Stimulated activated CD8-positive, alpha-beta memory T cell treated with anti-CD3 and anti-CD28 coated beads, Interleukin-4, amount 100 ng/mL, for 24 hours (primary cell): Measurements from ENCODE around the gene AP2S1.
A peak's percentile ranks its signal among the peaks of the same experiment; 100 is the strongest.
"Not testable (repeated sequence)": the region's sequence is repeated elsewhere in the genome, so short reads cannot be mapped to it uniquely, and the experiment has no call there.

Experiments used
- DNase-seq: peaks from one replicate; pipeline ENCODE4 v3.0.0-alpha.2; 2020; ENCODE audit warnings: low read depth

The AP2S1 gene

DNA sequence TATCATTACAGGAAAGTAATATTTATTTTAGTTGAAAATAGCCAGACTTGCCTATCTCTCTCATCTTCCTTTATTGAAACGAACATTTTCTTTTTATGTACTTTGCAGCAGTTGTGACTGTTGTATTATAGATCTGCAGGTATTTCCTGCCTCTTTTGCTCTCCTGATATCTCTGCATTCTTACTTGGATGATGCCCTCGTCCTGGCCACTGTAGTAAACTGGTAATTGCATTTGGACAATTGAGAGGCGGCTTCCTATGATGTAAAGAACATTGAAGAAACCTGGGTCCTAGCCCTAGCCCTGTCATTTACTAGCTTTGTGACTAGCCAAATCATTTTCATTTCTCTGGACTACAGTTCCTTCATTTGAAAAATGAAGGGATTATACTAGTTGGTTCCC lies 16.5 kb upstream of the AP2S1 start:
- no peak for DNase-seq

DNA sequence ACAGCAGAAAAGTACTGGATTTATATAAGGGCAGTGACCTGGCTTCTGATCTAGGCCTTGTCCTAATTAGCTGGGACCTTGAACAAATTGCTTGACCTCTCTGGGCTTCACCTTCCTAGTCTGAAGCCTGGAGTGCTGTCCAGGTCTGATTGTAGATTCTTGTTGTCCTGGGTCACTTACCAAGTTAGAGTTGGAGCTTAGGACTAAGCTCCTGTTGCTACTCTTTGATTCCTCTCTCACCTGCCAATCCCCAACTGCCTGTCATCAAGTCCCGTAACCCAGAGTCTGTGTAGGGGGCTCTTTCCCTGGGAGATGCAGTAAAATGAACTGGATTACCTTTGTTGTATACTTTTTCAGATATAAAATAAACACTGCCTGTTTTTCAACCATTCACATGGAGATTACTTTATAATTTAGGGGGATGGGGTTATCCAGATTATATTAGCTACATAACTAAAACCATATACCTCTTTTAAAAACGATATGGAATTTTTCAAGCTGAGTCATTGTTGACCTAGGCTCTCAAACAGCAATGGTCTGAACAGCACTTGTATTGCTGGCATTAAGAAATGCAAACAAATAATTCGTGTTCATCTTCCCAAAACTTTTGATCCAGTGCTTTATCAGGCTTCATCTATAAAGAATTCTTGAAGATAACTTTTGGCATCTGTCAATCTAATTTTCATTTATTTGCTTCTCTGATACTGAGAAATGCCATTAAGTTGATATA lies 15.9 kb upstream of the AP2S1 start:
- DNase-seq: no peak

DNA sequence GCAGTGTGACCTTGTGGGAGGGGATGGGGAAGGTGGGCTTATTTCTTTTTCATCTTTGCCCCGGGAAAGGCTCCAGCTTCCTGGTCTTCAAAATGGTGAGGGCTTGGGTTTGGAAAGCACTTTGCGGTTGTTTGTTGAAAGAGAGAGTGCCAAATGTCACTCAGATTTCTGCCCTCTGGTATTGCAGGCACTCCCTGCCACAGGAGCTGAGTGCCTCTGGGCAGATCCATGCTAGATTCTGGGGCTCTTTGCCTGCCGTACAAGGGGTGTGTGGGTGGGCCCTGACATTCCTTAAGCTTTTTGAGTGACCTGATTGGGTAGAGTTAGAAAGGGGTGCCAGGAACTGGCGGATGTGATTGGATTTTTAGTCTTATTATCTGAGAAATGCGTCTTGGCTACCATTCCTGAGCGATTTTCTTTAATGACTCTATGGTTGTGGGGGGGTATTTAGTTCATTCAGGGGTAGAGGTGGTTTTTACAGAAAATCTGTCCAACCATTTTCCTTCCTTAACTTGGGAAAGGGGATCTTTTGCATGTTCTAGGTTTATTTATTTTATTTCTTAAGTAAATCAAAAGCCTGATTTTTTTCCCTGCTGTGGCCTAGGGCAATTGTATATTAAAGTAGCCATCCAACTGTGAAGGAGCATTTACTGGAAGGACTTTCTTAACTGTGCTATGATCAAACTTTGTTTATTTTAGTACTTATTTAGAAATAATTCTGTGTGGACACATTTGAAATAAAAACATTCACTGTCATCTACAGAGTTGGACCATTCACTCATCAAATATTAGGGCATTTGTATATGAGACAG lies 13.4 kb upstream of the AP2S1 start:
- DNase-seq: no peak

DNA sequence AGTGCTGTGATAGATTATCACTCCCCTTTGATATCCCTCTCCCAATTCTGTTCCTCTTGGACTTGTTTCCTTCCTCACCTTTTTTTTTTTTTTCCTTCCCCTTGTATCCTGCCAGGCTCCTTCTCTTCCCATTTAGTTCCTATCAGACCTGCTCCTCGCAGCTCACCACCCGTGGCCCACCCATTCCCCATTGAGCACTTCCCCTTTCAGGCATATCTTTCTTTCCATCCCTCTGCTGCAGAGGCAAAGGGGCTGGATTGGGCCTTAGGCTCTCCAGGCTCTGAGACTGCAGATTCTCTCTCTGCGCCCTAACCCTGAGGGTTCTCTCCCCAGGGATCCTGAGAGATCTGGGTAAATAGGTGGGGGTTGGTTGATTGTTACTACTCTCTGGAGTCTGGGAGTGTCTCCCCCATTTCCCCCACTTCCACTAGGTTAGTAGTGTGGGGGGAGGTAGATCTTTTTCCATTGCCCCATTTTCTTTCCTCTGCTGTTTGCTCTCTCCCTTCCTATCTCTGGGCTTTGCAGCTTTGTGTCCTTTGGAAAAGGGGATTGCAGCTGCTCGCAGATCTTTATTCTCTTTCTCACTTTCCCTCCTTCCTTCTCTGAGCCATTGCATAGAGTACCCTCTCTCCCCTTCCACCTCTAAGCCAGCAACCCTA lies 12.5 kb upstream of the AP2S1 start:
- no peak for DNase-seq

DNA sequence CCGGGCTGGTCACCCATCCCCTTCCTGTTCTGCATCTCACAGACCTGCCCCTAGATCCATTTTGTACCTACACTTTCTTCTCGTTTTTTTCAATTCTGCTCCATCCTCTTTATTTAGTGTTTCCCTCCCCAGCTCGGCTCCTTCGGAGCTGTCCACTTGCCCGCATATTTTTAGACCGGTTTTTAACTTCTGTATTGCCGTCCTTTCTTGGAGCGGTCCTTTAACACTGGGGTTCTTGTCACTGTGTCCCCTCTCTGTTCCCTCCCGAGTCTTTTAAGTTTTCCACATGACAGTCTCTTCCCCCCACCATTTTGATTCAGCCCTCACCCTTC lies 11.8 kb upstream of the AP2S1 start:
- no peak for DNase-seq

DNA sequence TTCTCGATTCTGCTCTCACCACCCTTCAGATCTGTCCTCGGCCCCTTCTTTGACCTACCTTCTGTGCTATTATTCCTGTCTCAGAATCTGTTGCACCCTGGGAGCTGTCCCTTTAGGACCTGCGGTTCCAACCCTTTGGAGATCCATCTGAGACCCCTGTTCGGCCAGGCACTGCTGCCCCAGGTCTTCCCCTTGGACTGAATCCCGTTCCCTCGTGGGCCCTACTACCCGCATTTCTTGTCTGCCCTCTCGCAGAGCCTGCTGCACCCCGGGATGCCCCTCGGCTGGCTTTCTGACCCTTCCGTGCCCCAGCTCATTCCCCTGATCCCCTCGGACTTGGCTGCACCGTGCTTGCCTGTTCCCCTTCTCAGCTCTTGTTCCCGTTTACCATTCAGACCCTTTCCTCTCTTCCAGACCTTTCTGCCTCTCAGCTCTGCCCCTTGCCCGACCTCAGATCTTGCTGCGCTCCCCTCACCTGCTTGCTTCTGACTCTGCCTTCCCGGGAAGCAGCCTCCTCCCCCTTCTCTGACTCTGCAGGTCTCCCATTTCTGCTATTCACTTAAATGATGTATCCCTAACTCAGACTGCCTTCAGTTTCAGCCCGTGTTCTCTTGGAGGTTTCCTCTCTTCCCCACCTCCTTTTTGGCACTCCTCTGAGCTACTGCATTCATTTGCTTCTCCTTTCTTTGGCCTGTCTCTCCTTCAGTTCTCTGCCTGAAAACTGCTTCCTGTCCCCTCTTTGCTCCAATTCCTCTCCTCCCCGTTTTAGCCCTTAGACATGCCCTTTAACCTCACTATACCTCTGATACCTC lies 11.3 kb upstream of the AP2S1 start:
- DNase-seq: no peak

DNA sequence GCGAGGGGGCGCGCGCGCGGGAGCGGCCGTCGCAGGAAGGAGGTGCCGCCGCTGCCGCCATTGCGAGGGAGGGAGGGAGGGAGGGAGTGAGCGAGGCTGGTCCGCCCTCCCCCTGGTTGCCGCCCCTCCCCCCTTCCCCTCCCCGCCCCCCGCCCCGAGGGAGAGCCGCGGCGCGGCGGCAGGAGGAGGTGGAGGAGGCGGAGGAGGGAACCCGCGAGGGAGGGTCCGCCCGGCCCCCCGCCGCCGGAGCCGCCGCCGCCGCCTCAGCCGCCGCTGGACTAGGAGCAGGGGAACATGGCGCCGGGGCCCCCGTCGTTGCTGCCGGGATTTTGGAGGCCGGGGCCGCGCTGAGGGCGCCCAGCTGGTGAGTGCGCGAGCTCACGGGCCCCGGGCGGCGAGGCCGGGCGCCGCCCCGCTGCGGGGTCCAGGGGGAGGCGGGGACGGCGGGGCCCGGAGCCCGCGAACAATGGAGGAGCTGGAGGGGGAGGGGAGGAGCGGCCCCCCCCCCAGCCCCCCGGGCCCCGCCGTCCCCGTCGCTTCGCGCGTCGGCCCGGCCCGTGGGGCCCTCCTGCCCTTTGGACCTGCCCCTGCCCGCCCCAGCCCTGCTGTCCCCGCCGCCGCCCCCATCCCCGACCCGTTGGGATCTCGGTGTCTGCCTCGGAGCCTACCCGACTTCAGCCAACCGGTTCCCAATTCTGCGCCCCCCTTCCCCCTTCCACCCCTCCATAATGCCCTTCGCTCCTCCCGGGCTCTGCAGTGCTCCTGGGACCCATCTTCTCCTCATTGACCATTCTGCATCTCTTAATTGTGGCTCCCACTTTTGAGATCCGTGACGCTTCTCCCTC lies 10.4 kb upstream of the AP2S1 start, which contains the start of gene ARHGAP35:
Gene ARHGAP35 (plus strand): TSS at position 152 of the 845 bp plus-strand sequence. CDS start 57,679 bp downstream, outside the sequence.
- no peak for DNase-seq

DNA sequence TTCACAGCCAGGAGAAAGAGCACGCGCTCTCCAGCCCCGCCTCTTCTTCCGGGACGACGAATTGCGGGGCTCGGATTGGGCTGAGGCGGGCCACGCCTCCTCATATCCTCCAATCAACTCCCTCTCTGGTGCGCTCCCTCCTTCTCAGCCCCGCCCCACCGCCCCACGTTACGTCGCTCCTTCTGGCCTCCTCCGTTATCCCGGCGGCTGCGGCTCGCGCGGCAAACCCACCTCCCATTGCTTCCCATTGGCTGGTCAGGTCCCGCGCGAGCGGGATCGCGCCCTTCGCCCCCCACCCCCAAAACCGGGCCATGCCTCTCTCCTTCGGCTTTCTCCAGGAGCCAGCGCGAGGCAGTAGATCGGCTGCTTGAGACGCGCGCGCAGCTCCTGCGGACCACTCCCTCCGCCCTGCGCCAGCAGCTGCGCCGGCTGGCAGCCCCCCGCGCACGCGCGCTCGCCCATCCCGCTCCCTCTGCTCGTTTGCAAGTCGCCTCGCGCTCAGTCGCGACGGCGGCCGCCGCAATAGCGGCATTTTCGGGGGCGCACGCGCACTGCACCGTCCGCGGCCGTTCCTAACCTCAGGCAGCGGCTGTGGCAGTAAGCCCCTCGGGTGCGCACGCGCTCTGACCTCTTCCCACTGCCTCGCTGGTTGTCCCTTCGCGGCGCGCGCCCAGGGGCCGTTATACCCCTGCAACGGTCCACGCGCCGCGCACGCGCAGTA lies 9.6 kb upstream of the AP2S1 start:
- DNase-seq: peak; percentile 94

DNA sequence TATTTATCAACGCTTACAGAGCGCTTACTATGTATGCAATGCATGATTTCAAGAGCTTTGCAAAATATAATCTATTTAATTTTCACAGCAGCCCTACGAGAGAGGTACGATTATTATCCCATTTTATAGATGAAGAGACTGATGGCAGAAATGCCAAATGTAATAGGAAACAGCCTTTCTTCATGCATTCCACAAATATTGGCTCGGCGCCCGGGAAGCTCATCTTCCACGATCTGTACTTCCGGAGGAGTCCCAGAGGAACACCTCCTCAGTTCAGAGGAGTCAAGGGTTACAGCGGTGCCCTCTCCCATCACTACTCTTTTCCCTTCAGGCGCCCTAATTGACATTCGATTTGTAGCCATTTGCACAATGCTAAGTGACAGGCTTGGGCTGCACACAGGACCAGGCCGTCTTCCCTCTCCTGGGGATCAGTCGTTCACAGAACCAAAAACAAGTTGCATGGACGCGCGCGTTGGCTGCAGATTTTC lies 9.0 kb upstream of the AP2S1 start:
- DNase-seq: no peak

DNA sequence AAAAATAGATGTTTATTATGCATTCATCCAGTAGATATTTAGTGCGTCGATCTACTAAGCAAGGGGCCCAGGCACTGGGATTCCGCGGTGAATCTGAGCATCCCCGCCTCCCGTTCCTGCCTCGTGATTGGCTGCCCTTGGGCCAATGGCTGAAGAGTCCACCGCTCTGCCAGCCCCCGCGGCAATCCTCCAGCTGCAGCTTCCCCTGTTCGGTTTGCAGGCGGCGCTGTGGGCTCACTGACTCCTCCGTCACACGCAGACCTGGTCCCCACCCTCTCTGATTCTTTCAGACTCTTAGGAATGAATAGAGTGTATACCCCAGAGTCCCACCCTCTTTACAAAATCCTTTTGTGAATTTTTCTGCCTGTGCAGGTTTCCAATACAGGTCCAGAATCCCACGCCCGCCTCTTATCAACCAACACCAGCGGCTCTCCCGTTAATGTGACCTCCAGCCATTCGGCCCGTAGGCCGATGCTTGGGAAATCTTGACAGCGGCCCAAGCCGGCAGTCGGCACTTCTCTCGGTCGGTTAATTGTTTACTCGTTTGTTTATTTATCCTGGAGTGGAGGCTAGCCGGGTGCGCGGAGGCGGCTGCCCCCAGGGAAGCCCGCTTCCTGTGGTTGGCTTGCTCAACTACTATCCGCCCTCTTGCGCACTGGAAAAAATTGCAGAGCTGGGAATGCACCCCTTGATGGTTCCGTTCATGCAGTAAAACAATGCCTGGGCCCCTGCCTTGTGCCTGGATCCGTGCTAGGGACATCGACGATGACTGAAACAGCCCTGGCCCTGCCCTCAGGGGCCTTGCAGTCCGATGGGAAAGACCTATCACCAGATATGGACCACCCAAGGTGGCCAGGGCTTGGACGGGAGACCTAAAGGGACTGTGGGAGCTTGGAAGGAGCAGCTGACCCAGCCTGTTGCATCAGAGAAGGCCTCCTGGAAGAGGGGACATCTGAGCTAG lies 5.7 kb upstream of the AP2S1 start:
- DNase-seq: peak; percentile 85

DNA sequence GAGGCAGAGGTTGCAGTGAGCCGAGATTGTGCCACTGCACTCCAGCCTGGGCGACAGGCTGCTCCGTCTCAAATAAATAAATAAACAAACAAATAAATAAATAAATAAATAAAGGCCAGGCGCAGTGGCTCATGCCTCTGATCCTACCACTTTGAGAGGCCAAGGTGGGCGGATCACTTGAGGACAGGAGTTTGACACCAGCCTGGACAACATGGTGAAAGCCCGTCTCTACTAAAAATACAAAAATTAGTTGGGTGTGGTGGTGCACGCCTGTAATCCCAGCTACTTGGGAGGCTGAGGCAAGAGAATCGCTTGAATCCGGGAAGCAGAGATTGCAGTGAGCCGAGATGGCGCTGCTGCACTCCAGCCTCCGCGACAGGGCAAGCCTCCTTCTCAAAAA lies 4.1 kb upstream of the AP2S1 start:
- DNase-seq: not testable (repeated sequence)

DNA sequence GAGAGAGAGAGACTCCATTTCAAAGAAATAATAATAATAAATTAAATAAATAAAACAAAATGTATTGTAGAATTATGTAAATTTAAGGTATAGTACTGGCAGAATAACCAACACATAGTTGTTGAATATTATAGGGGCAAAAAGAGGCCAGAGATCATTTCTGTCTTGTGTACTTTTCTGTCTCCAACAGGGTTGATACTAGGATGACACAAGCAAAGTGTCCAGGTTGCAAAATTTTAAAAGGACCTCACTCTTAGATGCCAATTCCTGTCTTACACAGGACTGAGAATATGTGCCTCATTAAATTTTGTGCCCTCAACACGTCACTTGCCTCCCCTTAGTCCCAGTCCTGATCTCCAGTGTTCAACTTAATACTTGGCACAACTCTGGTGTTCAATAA lies 2.2 kb upstream of the AP2S1 start:
- DNase-seq: no peak

DNA sequence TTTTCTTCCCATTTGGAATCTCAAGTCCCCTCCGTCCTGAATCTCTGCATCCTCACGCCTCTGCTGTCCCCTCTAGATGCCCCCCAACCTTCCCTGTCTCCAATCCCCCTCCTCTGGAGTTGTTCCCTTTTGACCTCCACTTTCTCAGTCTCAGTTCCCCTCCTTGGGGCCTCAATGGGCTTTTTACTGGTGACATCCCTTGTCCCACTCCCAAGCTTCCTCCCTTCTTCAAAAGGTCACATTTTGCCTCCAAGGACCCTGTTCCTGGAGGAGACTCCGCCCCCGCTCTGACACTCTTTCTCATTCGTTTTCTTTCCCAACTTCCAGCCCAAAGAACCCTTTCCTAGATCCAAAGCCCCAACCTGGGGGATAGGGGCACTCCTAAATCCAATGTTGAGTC lies 1.0 kb downstream of the AP2S1 start:
- no peak for DNase-seq

DNA sequence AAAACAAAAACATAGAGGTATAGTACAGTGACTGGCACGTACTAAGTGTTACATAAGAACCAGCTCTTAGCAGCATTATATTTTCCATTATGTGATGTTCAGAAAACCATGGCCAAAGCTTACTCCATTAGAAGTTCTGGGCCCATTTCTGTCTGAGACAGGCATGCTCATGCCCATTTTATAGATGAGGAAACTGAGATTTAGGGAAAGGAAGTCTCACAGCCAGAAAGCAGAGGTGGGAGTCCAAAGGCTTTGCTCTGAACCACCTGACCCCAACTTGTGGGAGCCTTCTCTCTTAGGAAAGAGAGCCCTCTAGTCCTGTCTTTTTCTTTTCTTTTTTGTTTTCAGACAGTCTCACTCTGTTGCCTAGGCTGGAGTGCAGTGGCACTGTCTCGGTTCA lies 2.3 kb downstream of the AP2S1 start:
- no peak for DNase-seq

DNA sequence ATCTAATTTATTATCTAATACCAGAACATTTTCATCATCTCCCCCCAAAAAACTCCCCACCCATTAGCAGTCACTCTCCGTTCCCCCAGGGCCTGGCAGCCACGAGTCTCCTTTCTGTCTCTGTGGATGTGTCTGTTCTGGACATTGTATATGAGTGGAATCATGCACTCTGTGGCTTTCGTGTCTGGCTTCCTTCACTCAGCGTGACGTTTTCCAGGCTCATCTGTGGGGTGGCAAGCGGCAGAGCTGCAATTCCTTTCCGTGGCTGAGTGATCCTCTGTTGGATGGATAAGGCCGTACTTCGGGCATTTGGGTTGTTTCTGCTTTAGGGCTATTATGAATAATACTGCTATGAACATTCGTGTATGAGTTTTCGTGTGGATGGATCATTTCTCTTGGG lies 3.1 kb downstream of the AP2S1 start:
- DNase-seq: no peak

DNA sequence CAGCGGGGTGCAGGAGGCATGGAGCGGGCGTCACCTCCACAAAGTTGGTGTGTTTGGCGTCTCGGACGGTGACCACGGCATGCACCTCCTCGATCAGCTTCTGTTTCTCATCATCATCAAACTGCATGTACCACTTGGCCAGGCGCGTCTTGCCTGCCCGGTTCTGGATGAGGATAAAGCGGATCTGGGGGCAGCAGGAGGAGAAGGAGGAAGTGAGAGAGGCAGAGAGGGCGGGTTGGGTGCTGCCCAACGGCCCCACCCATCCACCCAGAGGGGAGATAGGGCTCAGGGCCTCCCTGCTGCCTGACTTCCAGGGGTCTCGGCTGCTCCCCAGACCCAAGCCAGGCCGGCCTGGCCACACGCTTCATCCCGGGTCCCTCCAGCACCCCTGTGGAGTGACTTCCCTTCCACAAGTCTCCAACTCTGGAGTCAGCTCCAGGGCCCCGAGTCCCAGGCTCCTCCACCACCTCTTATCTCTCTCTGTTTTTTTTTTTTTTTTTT lies 4.6 kb downstream of the AP2S1 start:
- DNase-seq: no peak

DNA sequence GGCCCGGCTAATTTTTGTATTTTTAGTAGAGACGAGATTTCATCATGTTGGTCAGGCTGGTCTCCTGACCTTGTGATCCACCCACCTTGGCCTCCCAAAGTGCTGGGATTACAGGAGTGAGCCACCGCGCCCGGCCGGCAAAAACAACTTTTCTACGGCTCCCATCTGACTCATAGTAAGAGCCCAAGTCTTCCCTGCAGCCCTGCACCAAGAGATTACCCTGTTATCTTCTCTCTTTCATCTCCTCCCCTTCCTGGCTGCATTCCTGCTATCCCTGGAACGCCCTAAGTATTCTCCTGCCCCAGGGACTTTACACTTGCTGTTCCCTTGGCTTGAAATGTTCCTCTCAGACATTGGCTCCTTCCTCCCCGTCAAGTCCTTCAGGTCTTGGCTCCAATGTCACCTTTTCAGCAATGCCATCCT lies 6.6 kb downstream of the AP2S1 start:
- no peak for DNase-seq

DNA sequence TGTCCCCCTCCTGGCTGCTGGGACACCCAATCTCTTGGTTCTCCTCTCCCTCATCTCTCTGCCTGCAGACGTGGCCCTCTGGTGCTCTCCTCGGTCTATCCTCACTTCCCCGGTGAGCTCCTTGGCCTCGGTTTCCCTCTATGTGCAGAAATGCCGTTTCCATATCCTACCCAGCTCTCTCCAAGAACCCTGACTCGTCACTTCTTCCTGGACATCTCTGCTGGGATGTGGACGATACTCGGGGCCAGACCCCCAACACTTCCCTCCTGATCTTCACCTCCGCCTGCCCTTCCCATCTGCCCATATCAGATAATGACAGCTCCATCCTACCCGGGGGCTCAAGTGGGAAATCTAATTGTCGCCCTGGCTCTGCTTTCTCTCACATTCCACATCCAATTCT lies 7.9 kb downstream of the AP2S1 start:
- DNase-seq: no peak

DNA sequence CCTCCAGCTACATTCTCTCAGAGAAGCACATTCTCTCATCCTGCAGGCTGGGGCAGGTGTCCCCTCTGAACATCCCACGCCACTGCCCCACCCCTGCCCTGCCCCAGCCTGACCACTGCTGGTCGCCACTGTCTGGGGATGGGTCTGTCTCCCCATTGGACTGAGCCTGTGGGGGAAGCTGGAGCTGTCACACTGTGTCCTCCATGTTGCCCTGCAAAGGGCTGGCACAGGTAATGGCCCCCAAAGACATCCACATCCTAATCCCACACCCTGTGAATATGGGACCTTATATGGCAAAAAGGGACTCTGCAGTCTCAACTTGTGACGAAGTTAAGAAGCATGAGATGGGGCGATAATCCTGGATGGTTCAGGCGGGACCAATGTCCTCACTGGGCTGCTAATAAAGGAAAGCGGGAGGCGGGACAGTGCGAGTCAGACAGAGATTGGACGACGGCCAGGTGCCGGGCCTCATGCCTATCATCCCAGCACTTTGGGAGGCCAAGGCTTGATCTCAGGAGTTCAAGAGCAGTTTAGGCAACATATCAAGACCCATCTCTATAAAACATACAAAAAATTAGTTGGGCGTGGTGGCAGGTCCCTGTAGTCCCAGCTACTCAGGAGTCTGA lies 9.1 kb downstream of the AP2S1 start:
- DNase-seq: no peak
